SK-N-SH treated with all-trans-retinoic acid at 6 μM for 48 hours (cell line): ENCODE data around the gene NKPD1.

Experiments used
- ARNTL ChIP-seq: fragments of 450-650 bp; formaldehyde crosslinking; IDR thresholded peaks from 2 replicates; pipeline ENCODE4 v1.5.0; 2020; ENCODE audit warnings: low read depth, mild to moderate bottlenecking, moderate library complexity, borderline replicate concordance
- RARB ChIP-seq: fragments of 250-450 bp; sonication (Bioruptor Pico); IDR thresholded peaks from 2 replicates; pipeline ENCODE4 v1.8.0; 2021; ENCODE audit warnings: mild to moderate bottlenecking, moderate library complexity

DNA sequence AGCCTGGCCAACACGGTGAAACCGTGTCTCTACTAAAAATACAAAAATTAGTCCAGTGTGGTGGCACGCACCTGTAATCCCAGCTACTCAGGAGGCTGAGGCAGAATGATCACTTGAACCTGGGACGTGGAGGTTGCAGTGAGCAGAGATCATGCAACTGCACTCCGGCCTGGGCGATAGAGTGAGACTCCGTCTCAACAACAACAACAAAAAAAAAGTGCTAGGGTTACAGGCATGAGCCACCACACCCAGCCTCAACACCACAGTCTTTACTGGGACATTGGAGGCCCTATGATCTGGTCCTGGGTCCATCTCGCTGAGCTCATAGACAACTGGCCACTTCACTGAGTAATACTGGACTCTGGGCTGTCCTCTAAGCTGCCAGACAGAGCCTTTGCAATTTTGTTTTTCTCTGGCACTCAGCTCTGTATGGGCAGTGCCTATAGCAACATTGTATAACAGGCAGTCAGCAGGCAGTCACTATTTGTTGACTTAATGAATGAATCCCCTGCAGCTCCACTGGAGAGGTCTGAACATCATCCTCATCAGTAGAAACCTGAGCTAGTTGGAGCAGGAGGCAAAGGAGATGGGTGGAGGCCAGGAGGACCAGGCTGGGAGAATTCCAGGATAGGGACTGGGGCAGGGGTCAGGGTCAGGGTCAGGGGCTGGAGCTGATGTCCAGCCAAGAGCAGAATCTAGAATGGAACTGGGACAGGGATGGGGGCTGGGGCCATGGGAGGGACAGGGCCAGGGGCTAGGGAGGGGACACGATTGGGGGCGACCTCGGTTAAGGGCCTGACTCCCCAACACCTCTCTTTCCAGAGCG, 25.9 kb upstream of the NKPD1 start:
- TF ChIP-seq RARB (CRISPR knock-in tag): no peak
- TF ChIP-seq ARNTL: no peak
